Smooth muscle cell (in vitro differentiated cells): Measurements from ENCODE around the gene TRIM63. TPM values are rescaled to one million over a fixed set of nuclear protein-coding genes. Genes with fewer than 3 reads are reported as not detected.
A peak's percentile ranks its signal among the peaks of the same experiment; 100 is the strongest.

ENCODE experiments used
- DNase-seq: peaks from one replicate; lab custom pipeline; 2025; ENCODE audit not compliant: unreplicated experiment; lab: John Stamatoyannopoulos, UW
- H2AFZ ChIP-seq: fragments of 200-600 bp; sonication (generic); 2 replicates; pipeline ENCODE4 v1.6.0; 2016; ENCODE audit warnings: antibody characterized with exemption, low read depth, mild to moderate bottlenecking
- H3F3A ChIP-seq: fragments of 200-600 bp; sonication (generic); 2 replicates; pipeline ENCODE4 v1.6.0; 2017; ENCODE audit warnings: antibody characterized with exemption, low read depth
- H3K27ac ChIP-seq: fragments of 200-600 bp; sonication (generic); 2 replicates; pipeline ENCODE4 v1.5.1; 2016; ENCODE audit warnings: low read depth, mild to moderate bottlenecking
- H3K27me3 ChIP-seq: fragments of 200-600 bp; sonication (generic); 2 replicates; pipeline ENCODE4 v1.6.1; 2016; ENCODE audit warnings: low read depth, mild to moderate bottlenecking
- H3K36me3 ChIP-seq: fragments of 200-600 bp; sonication (generic); 2 replicates; pipeline ENCODE4 v1.5.1; 2016; ENCODE audit warnings: low read depth
- H3K4me1 ChIP-seq: fragments of 200-600 bp; sonication (generic); 2 replicates; pipeline ENCODE4 v1.5.1; 2016; ENCODE audit warnings: low read depth
- H3K4me2 ChIP-seq: fragments of 200-600 bp; sonication (generic); 2 replicates; pipeline ENCODE4 v1.6.0; 2016; ENCODE audit warnings: mild to moderate bottlenecking
- H3K4me3 ChIP-seq: fragments of 200-600 bp; sonication (generic); 2 replicates; pipeline ENCODE4 v1.5.1; 2016; ENCODE audit warnings: mild to moderate bottlenecking
- H3K79me2 ChIP-seq: fragments of 200-600 bp; sonication (generic); 2 replicates; pipeline ENCODE4 v1.6.0; 2016; ENCODE audit warnings: low read depth, mild to moderate bottlenecking
- H3K9ac ChIP-seq: fragments of 200-600 bp; sonication (generic); 2 replicates; pipeline ENCODE4 v1.6.0; 2016; ENCODE audit warnings: low read depth
- H3K9me3 ChIP-seq: fragments of 200-600 bp; sonication (generic); replicated peaks from 2 replicates; pipeline ENCODE4 v1.5.1; 2016; ENCODE audit warnings: low read depth
- H4K20me1 ChIP-seq: fragments of 200-600 bp; sonication (generic); 2 replicates; pipeline ENCODE4 v1.6.0; 2016; ENCODE audit warnings: low read depth
- WGBS: methylation state at CpG from one replicate; pipeline ENCODE4 v1.1.7; 2016; ENCODE audit warnings: low lambda C conversion rate; 5-methylcytosine and 5-hydroxymethylcytosine counted together
- polyA plus RNA-seq: library from polyadenylated mRNA; unstranded; fragments of >200 nt; fragmentation: Nextera tagmentation; extraction: Ambion mirVana; gene quantifications from 2 replicates; pipeline ENCODE4 v1.2.1, GENCODE V29; 2016
- total RNA-seq: library from RNA; depleted of rRNA; stranded (reverse); fragments of >200 nt; gene quantifications from 2 replicates; pipeline ENCODE4 v1.2.3, GENCODE V29; 2014
- TF ChIP-seq, protein P1 (sequence below): fragments of 200-600 bp; sonication (generic); IDR thresholded peaks from 2 replicates; pipeline ENCODE4 v1.5.1; 2017; ENCODE audit warnings: borderline replicate concordance, mild to moderate bottlenecking, antibody characterized with exemption; ENCODE audit not compliant: insufficient read depth, poor library complexity, severe bottlenecking

The TRIM63 gene
- total and polyA plus RNA-seq, 2 experiments from 2014 or later, result 0.14 TPM; not detected in 1

GRCh38 chr1:26034504-26035202, 32.8 kb downstream of the TRIM63 start:
- H2AFZ ChIP-seq, result peak overlapping the region; percentile 93
- H3K27me3 ChIP-seq, result no peaks in the 10 kb centered on the region
- peaks cover 3% of the 10 kb centered on the region for H3K4me1 ChIP-seq
- 25% methylated on average over 15 of the region's 15 CpGs for WGBS
- peak overlapping the region; percentile 98 for H3K4me2 ChIP-seq
- H3K4me3 ChIP-seq, result peak overlapping the region; percentile 71
- DNase-seq, result no peak
- H3K79me2 ChIP-seq, result no peaks in the 10 kb centered on the region
- H3K9me3 ChIP-seq, result no peaks in the 10 kb centered on the region
- TF ChIP-seq, protein P1, sequence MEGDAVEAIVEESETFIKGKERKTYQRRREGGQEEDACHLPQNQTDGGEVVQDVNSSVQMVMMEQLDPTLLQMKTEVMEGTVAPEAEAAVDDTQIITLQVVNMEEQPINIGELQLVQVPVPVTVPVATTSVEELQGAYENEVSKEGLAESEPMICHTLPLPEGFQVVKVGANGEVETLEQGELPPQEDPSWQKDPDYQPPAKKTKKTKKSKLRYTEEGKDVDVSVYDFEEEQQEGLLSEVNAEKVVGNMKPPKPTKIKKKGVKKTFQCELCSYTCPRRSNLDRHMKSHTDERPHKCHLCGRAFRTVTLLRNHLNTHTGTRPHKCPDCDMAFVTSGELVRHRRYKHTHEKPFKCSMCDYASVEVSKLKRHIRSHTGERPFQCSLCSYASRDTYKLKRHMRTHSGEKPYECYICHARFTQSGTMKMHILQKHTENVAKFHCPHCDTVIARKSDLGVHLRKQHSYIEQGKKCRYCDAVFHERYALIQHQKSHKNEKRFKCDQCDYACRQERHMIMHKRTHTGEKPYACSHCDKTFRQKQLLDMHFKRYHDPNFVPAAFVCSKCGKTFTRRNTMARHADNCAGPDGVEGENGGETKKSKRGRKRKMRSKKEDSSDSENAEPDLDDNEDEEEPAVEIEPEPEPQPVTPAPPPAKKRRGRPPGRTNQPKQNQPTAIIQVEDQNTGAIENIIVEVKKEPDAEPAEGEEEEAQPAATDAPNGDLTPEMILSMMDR, result no peak
- H3K9ac ChIP-seq, result no peak overlapping the region
- no peaks in the 10 kb centered on the region for H3K36me3 ChIP-seq
- no peak overlapping the region for H3K27ac ChIP-seq
- H3F3A ChIP-seq, result peaks cover 5% of the 10 kb centered on the region
- no peaks in the 10 kb centered on the region for H4K20me1 ChIP-seq

DNA sequence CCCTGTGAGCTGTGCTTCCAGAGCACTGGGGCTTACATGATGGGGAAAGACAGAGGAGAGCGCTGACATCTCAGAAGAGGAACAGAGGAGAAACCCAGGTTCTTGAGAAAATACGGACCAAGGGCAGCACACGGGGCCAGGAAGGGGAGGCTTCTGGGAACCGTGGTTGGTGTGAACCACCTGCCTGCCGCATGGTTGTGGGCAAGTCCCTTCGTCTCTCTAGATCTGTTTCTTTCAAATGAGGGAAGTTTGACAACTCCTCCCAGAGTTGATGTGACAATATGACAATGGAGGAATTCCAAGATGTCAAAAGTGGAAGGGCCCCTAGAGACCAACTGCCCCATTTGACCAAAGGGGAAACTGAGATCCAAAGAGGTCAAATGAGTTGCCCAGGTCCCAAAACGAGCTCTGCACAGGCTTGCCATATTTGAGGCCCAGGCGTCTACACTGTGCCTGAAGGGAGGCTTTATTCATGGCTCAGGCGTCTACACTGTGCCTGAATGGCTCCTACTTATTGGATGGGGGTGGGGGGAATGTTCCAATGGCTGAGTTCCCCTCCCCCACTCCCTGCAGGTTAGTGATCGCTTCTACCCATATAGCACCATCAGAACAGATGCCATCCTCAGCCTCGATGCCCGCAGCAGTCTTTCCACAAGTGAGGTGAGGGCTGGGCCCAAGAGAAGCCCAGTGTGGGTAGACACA, 34.6 kb downstream of the TRIM63 start:
- H3K27me3 ChIP-seq, result no peaks in the 10 kb centered on the region
- peak overlapping the region; percentile 89 for H3K27ac ChIP-seq
- H3K4me2 ChIP-seq, result no peak overlapping the region
- peaks cover 3% of the 10 kb centered on the region for H3K4me1 ChIP-seq
- H3K4me3 ChIP-seq, result no peak overlapping the region
- peaks cover 5% of the 10 kb centered on the region for H3F3A ChIP-seq
- no peaks in the 10 kb centered on the region for H3K79me2 ChIP-seq
- H3K36me3 ChIP-seq, result no peaks in the 10 kb centered on the region
- TF ChIP-seq, protein P1, result no peak
- no peaks in the 10 kb centered on the region for H4K20me1 ChIP-seq
- DNase-seq, result no peak
- WGBS, result 90% methylated on average over 12 of the region's 12 CpGs
- H3K9ac ChIP-seq, result no peak overlapping the region
- H3K9me3 ChIP-seq, result no peaks in the 10 kb centered on the region
- H2AFZ ChIP-seq, result no peak overlapping the region

GRCh38 chr1:26031611-26032220, 35.7 kb downstream of the TRIM63 start:
- WGBS, result 23% methylated on average over 3 of the region's 3 CpGs
- Histone ChIP-seq H3K4me1 (peaks cover 3% of the 10 kb centered on the region), H3K4me2 (peak overlapping the region; percentile 44), H3F3A (peaks cover 8% of the 10 kb centered on the region), H3K9ac (peak overlapping the region; percentile 32), H4K20me1 (no peaks in the 10 kb centered on the region), H3K27me3 (no peaks in the 10 kb centered on the region), H3K79me2 (no peaks in the 10 kb centered on the region), H2AFZ (no peak overlapping the region), H3K27ac (peak overlapping the region; percentile 89), H3K9me3 (no peaks in the 10 kb centered on the region), H3K4me3 (no peak overlapping the region), H3K36me3 (no peaks in the 10 kb centered on the region)
- no peak for DNase-seq
- TF ChIP-seq, protein P1, result no peak
